Measurements from ENCODE around the gene TPRN. TPM values are rescaled to one million over a fixed set of nuclear protein-coding genes. Genes with fewer than 3 reads are reported as not detected.

TPRN gene
- total and polyA plus RNA-seq, 2 of the 4 experiments (the other 2 are of a cell fraction): 1.8 to 5.3 TPM

DNA sequence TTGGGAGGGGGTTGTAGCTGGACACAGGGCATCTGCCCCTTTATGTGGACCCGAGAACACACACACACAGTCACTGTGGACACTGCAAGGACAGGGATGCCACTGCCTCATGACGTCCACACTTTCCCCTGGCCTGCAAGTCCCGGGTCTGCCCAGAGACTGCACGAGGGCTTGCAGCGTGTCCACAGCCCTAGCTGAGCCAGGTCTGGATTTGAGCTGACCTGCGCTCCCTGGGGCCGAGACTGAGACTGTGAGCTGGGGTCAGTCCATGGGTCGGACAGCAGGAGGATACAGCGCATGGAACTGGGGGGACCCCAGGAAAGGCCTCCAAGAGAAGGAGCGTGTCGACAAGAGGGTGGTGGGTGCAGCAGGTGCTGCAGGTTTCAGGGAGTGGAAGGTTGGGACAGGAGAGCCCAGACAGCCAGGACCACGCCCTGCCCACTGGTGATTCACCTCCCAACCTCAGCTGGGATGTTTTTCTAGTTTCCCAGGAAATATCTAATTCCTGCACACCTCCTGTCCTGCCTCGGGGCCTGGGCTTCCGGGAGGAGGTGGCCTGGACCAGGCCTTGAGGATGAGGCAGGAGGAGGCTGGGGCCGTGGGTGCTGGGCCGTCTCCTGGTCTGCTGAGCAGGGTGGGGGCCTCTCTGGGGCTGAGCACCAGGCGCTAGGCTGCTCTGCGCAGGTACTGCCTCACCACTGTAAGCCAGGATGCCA is 26.0 kb upstream of the TPRN start:
- Histone ChIP-seq H3K4me1 (ENCODE audit: control insufficient read depth, insufficient read depth, low read length) (peaks cover 12% of the 10 kb centered on the region), H3K27ac (ENCODE audit: insufficient read depth, low read length) (no peak overlapping the region), H2AFZ (replicated peaks; ENCODE audit: low read length, poor library complexity) (peak overlapping the region; percentile 61), H2AK5ac (ENCODE audit: low read depth, low read length) (no peak overlapping the region), H3K56ac (ENCODE audit: extremely low read depth, insufficient read depth, low read length) (no peak overlapping the region), H3K27me3 (ENCODE audit: control insufficient read depth, insufficient read depth, low read length) (no peaks in the 10 kb centered on the region; the same call in 1 of the 2 replicates), H4K20me1 (ENCODE audit: insufficient read depth, low read length) (no peaks in the 10 kb centered on the region), H4K8ac (ENCODE audit: low read depth in 2 of 2, low read length in 2 of 2) (no peak overlapping the region), H2AK9ac (replicated peaks; ENCODE audit: low read depth, low read length, poor library complexity) (peak overlapping the region; percentile 31), H4K91ac (ENCODE audit: insufficient read depth, low read depth, low read length) (no peak overlapping the region), H3K9me1 (ENCODE audit: insufficient read depth, low read length) (no peaks in the 10 kb centered on the region), H3K9me3 (ENCODE audit: control insufficient read depth, insufficient read depth, low read length) (no peaks in the 10 kb centered on the region), H2BK20ac (ENCODE audit: low read depth, low read length) (no peak overlapping the region), H3K4ac (ENCODE audit: low read depth, low read length) (no peak overlapping the region), H2BK15ac (ENCODE audit: low read depth, low read length) (no peak overlapping the region), H3K79me1 (ENCODE audit: low read depth in 1 of 2, low read length in 2 of 2) (no peaks in the 10 kb centered on the region), H3K23ac (ENCODE audit: low read depth, low read length) (no peak overlapping the region), H4K5ac (ENCODE audit: low read depth, low read length) (no peak overlapping the region), H3K4me3 (ENCODE audit: insufficient read depth, low read depth, low read length) (no peak overlapping the region), H3K36me3 (ENCODE audit: control insufficient read depth, insufficient read depth, low read length) (no peaks in the 10 kb centered on the region), H3K14ac (replicated peaks; ENCODE audit: low read depth, low read length) (no peak overlapping the region), H3K9ac (ENCODE audit: low read depth, low read length) (no peak overlapping the region), H3K18ac (ENCODE audit: low read depth, low read length) (no peak overlapping the region), H3K4me2 (ENCODE audit: low read depth, low read length) (no peak overlapping the region), H2BK120ac (ENCODE audit: low read depth, low read length) (no peak overlapping the region), H2BK5ac (ENCODE audit: low read depth, low read length, poor library complexity, severe bottlenecking) (no peak overlapping the region)
- ATAC-seq (ENCODE audit: low read depth): no peak
- no TSS peak for BruUV-seq (replicated peaks)
- WGBS, 2 experiments (ENCODE audit: extremely low coverage in 2 of 2, insufficient read length in 1 of 2): 65% methylated on average over 6 of the region's 18 CpGs; no CpG with 5 or more reads in 1 of the 2 experiments
- TF ChIP-seq FOS (IDR thresholded peaks at IDR 0.05; ENCODE audit: low read depth, low read length) (no peak), POLR2A (IDR thresholded peaks at IDR 0.05; ENCODE audit: low read depth, low read length) (no peak), MXI1 (IDR thresholded peaks at IDR 0.05; ENCODE audit: borderline replicate concordance, low read depth, low read length) (no peak), NFE2L2 (IDR thresholded peaks at IDR 0.05; ENCODE audit: low read depth, low read length) (no peak), RAD21 (IDR thresholded peaks at IDR 0.05; ENCODE audit: low read length) (no peak), RFX5 (IDR thresholded peaks at IDR 0.05; ENCODE audit: low read depth, low read length) (no peak), SMC3 (IDR thresholded peaks at IDR 0.05; ENCODE audit: low read depth, low read length) (no peak), BHLHE40 (IDR thresholded peaks at IDR 0.05; ENCODE audit: low read depth, low read length) (no peak), ELK1 (IDR thresholded peaks at IDR 0.05; ENCODE audit: borderline replicate concordance, low read depth, low read length) (no peak), CTCF (conservative IDR thresholded peaks at IDR 0.05; ENCODE audit: low read depth, low read length) (no peak), CHD1 (IDR thresholded peaks at IDR 0.05; ENCODE audit: low read depth, low read length) (no peak), RCOR1 (IDR thresholded peaks at IDR 0.05; ENCODE audit: insufficient replicate concordance, low read length) (no peak), MAZ (IDR thresholded peaks at IDR 0.05; ENCODE audit: borderline replicate concordance, low read depth, low read length) (no peak)
- TF ChIP-seq, protein P1, sequence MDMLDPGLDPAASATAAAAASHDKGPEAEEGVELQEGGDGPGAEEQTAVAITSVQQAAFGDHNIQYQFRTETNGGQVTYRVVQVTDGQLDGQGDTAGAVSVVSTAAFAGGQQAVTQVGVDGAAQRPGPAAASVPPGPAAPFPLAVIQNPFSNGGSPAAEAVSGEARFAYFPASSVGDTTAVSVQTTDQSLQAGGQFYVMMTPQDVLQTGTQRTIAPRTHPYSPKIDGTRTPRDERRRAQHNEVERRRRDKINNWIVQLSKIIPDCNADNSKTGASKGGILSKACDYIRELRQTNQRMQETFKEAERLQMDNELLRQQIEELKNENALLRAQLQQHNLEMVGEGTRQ (IDR thresholded peaks at IDR 0.05; ENCODE audit: low read depth, low read length): no peak
- intact Hi-C loops (cut with micrococcal nuclease): loop anchor here (1.0 to 2.0 kb wide), 2 partner anchors 108 to 180 kb away; partner anchors contain the start of gene NPDC1
- in situ Hi-C loops (cut with MboI; ENCODE audit: low sequenced_read_pairs): loop anchor here (5.0 kb wide), 1 partner anchor 104 kb away; no protein-coding TSS in a partner anchor
- POLR2A ChIA-PET (ENCODE audit: unreplicated experiment): no interaction called here
- CTCF ChIA-PET: interaction anchor here (1.1 to 1.2 kb wide), 2 partner anchors 10 to 32 kb away, joined by 3 to 6 read pairs; no protein-coding TSS in a partner anchor
- DNase-seq: no peak
- dilution Hi-C loops (cut with HindIII; ENCODE audit: low sequenced_read_pairs, unreplicated experiment): no loop called here
